HepG2 (cell line): ENCODE results near the gene DLST.

ENCODE experiments used
- AKAP8 ChIP-seq: sonication (generic); formaldehyde crosslinking; IDR thresholded peaks from 2 replicates; pipeline ENCODE4 v1.5.1; 2020; ENCODE audit warnings: mild to moderate bottlenecking, missing genetic modification reagents
- KMT2B ChIP-seq: IDR thresholded peaks from 2 replicates; pipeline ENCODE4 v1.6.1; 2016; ENCODE audit warnings: missing genetic modification reagents, missing compliant biosample characterization
- NCOR1 ChIP-seq: fragments of 200-600 bp; sonication (generic); IDR thresholded peaks from 2 replicates; pipeline ENCODE4 v1.7.0; 2017; ENCODE audit warnings: antibody characterized with exemption, low read length, borderline replicate concordance
- PAX8 ChIP-seq: sonication (generic); formaldehyde crosslinking; IDR thresholded peaks from 2 replicates; pipeline ENCODE4 v1.8.0; 2022; ENCODE audit warnings: mild to moderate bottlenecking, missing genetic modification reagents, borderline replicate concordance
- POLR2AphosphoS5 ChIP-seq: IDR thresholded peaks from 2 replicates; pipeline ENCODE4 v1.6.1; 2012; ENCODE audit warnings: low read depth, low read length
- POLR2G ChIP-seq: fragments of 200-400 bp; formaldehyde crosslinking; IDR thresholded peaks from 2 replicates; pipeline ENCODE4 v1.6.1; 2018; ENCODE audit warnings: mild to moderate bottlenecking, low read depth, low read length, moderate library complexity
- ZNF232 ChIP-seq: sonication (generic); formaldehyde crosslinking; IDR thresholded peaks from 2 replicates; pipeline ENCODE4 v1.4.0; 2020; ENCODE audit warnings: missing genetic modification reagents, borderline replicate concordance
- ZNF276 ChIP-seq: sonication (generic); formaldehyde crosslinking; IDR thresholded peaks from 2 replicates; pipeline ENCODE4 v1.4.0; 2020; ENCODE audit warnings: mild to moderate bottlenecking, low read depth, missing genetic modification reagents
- ZNF292 ChIP-seq: sonication (generic); formaldehyde crosslinking; IDR thresholded peaks from 2 replicates; pipeline ENCODE4 v1.8.1; 2022; ENCODE audit warnings: mild to moderate bottlenecking, low read depth, missing genetic modification reagents, borderline replicate concordance
- ZNF557 ChIP-seq: sonication (generic); formaldehyde crosslinking; IDR thresholded peaks from 2 replicates; pipeline ENCODE4 v1.4.0; 2020; ENCODE audit warnings: missing genetic modification reagents
- ZNF629 ChIP-seq: sonication (generic); formaldehyde crosslinking; conservative IDR thresholded peaks from 2 replicates; pipeline ENCODE4 v1.5.0; 2020; ENCODE audit warnings: missing genetic modification reagents
- TF ChIP-seq, protein P1 (sequence below), 2 experiments: IDR thresholded peaks; 2 replicates each; pipeline ENCODE4 v1.6.1; 2011 to 2012; ENCODE audit warnings: low read length in 2 of 2, borderline replicate concordance in 1 of 2, low read depth in 1 of 2, mild to moderate bottlenecking in 1 of 2, moderate library complexity in 1 of 2
- TF ChIP-seq, protein P2 (sequence below), 2 experiments: fragments of 450-650 bp in 1 of 2; sonication (generic) in 1 of 2; formaldehyde crosslinking; IDR thresholded peaks; 2 replicates each; pipeline versions ENCODE4 v1.5.0 to v1.8.0; 2020 to 2022; ENCODE audit warnings: mild to moderate bottlenecking in 1 of 2, missing genetic modification reagents in 1 of 2

DNA sequence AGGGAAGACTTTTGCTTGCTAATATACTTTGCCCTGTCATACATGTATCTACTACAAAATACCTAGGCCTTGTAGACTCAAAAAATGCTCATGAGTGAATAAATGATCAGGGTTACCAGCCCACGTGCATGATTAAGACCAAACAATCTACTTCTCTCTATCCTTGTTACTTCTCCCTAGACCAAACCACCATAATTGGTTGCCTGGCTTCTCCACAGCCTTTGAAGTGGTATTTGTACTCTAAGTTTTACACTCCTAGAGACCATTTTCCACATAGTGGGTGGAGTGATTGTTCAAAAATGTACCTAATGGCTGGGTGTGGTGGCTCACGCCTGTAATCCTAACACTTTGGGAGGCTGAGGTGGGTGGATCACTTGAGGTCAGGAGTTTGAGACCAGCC, 55.5 kb downstream of the DLST start:
- TF ChIP-seq PAX8 (no peak), ZNF292 (no peak), KMT2B (CRISPR knock-in tag) (no peak), ZNF629 (CRISPR knock-in tag) (no peak), POLR2AphosphoS5 (no peak), ZNF557 (CRISPR knock-in tag) (no peak), ZNF232 (CRISPR knock-in tag) (no peak), NCOR1 (no peak), ZNF276 (CRISPR knock-in tag) (no peak), AKAP8 (no peak), POLR2G (no peak)
- TF ChIP-seq, protein P1, sequence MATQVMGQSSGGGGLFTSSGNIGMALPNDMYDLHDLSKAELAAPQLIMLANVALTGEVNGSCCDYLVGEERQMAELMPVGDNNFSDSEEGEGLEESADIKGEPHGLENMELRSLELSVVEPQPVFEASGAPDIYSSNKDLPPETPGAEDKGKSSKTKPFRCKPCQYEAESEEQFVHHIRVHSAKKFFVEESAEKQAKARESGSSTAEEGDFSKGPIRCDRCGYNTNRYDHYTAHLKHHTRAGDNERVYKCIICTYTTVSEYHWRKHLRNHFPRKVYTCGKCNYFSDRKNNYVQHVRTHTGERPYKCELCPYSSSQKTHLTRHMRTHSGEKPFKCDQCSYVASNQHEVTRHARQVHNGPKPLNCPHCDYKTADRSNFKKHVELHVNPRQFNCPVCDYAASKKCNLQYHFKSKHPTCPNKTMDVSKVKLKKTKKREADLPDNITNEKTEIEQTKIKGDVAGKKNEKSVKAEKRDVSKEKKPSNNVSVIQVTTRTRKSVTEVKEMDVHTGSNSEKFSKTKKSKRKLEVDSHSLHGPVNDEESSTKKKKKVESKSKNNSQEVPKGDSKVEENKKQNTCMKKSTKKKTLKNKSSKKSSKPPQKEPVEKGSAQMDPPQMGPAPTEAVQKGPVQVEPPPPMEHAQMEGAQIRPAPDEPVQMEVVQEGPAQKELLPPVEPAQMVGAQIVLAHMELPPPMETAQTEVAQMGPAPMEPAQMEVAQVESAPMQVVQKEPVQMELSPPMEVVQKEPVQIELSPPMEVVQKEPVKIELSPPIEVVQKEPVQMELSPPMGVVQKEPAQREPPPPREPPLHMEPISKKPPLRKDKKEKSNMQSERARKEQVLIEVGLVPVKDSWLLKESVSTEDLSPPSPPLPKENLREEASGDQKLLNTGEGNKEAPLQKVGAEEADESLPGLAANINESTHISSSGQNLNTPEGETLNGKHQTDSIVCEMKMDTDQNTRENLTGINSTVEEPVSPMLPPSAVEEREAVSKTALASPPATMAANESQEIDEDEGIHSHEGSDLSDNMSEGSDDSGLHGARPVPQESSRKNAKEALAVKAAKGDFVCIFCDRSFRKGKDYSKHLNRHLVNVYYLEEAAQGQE (IDR thresholded peaks at IDR 0.05; ENCODE audit: borderline replicate concordance in 1 of 2, low read depth in 1 of 2, low read length in 2 of 2) = no peak
- TF ChIP-seq, protein P2, sequence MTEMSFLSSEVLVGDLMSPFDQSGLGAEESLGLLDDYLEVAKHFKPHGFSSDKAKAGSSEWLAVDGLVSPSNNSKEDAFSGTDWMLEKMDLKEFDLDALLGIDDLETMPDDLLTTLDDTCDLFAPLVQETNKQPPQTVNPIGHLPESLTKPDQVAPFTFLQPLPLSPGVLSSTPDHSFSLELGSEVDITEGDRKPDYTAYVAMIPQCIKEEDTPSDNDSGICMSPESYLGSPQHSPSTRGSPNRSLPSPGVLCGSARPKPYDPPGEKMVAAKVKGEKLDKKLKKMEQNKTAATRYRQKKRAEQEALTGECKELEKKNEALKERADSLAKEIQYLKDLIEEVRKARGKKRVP (CRISPR knock-in tag; IDR thresholded peaks at IDR 0.05) = no peak
